Measurements from ENCODE around the gene ROBO2. TPM values are rescaled to one million over a fixed set of nuclear protein-coding genes. Genes with fewer than 3 reads are reported as not detected.

Gene ROBO2
- total RNA-seq, 2 donors from 2014 or later, result 9.8 to 9.9 TPM

DNA sequence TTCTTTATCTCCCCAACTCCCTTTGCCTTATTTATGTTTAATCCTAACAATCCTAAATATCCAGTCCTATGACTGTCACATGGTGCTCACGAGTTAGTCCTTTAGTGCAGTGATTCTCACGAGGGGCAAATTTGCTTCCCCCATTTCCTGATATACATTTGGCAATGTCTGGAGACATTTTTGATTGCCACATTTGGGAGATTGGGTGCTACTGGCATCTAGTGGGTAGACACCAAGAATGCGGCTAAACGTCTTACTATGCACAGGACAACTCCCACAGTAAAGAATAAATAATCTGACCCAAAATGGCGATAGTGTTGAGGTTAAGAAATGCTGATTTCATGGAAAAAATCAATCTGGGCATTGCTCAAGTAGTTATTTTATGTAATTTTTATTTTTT lies 466.5 kb downstream of the ROBO2 start:
- H3K27ac ChIP-seq, result no peak overlapping the region
- H3K36me3 ChIP-seq, result no peaks in the 10 kb centered on the region
- no peaks in the 10 kb centered on the region for H3K4me1 ChIP-seq (ENCODE audit: control insufficient read depth in 1 of 2, low read depth in 2 of 2)
- DNase-seq (ENCODE audit: low spot score) (no peak), ATAC-seq (ENCODE audit: insufficient number of reproducible peaks, low FRiP score, low read depth) (no peak)
- TF ChIP-seq, protein P1, sequence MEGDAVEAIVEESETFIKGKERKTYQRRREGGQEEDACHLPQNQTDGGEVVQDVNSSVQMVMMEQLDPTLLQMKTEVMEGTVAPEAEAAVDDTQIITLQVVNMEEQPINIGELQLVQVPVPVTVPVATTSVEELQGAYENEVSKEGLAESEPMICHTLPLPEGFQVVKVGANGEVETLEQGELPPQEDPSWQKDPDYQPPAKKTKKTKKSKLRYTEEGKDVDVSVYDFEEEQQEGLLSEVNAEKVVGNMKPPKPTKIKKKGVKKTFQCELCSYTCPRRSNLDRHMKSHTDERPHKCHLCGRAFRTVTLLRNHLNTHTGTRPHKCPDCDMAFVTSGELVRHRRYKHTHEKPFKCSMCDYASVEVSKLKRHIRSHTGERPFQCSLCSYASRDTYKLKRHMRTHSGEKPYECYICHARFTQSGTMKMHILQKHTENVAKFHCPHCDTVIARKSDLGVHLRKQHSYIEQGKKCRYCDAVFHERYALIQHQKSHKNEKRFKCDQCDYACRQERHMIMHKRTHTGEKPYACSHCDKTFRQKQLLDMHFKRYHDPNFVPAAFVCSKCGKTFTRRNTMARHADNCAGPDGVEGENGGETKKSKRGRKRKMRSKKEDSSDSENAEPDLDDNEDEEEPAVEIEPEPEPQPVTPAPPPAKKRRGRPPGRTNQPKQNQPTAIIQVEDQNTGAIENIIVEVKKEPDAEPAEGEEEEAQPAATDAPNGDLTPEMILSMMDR (IDR thresholded peaks at IDR 0.05), result no peak
- no peak overlapping the region for H3K4me3 ChIP-seq
- no peaks in the 10 kb centered on the region for H3K27me3 ChIP-seq (replicated peaks; ENCODE audit: insufficient read depth)
- H3K9me3 ChIP-seq, result no peaks in the 10 kb centered on the region

DNA sequence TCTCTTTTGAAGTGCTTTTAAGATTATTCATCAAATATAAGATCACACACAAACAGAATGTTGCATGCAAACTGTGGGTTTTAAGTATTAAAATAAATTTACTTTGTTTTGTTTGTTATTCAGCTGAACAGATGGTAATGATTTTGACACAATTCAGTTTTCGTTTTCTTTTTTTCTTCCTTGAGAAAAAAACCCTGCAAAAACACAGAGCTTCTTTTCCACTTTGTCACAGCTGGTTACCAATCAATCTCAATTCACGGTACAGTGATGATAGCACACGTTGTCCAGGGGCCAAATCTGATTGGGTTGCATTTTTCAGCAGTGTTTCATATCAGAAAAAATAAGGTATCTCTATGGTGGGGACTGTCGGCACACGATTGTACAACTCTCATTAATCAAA lies 473.6 kb downstream of the ROBO2 start:
- H3K4me3 ChIP-seq, result no peak overlapping the region
- TF ChIP-seq, protein P1 (IDR thresholded peaks at IDR 0.05), result no peak
- no peaks in the 10 kb centered on the region for H3K36me3 ChIP-seq

DNA sequence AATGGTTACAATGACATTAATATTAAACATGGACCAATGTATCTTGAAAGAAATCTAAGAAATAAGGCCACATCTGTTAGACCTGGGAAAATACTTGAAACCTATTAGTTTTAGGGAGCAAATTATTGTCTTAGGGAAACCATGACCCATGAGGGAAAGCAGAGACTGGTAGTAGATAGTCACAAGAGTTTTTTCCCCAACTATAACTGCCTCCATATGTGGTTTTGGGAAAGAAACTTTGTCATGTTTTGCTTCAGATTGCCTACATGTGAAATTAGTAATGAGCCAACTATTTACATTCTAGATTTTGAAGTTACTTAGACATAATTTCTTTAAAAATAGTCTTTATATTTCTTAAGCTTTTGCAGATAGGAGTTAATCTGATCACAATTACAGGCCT lies 474.9 kb downstream of the ROBO2 start:
- peaks cover 0 to 4% of the 10 kb centered on the region in 2 donors for H3K4me1 ChIP-seq (ENCODE audit: control insufficient read depth in 1 of 2, low read depth in 2 of 2)
- H3K4me3 ChIP-seq, result no peak overlapping the region
- TF ChIP-seq, protein P1 (IDR thresholded peaks at IDR 0.05), result no peak
- no peaks in the 10 kb centered on the region for H3K9me3 ChIP-seq
- H3K27me3 ChIP-seq (replicated peaks; ENCODE audit: insufficient read depth), result no peaks in the 10 kb centered on the region
- H3K36me3 ChIP-seq, result no peaks in the 10 kb centered on the region
- ATAC-seq (ENCODE audit: insufficient number of reproducible peaks, low FRiP score, low read depth), result no peak
- H3K27ac ChIP-seq, result no peak overlapping the region
- no peak for DNase-seq (ENCODE audit: low spot score)

More for the DNA sequence above, 473.6 kb downstream of the ROBO2 start:
- no peak for ATAC-seq (ENCODE audit: insufficient number of reproducible peaks, low FRiP score, low read depth)
- H3K9me3 ChIP-seq, result no peaks in the 10 kb centered on the region
- no peak for DNase-seq (ENCODE audit: low spot score)
- no peak overlapping the region for H3K27ac ChIP-seq
- peaks cover 0 to 4% of the 10 kb centered on the region in 2 donors for H3K4me1 ChIP-seq (ENCODE audit: control insufficient read depth in 1 of 2, low read depth in 2 of 2)
- H3K27me3 ChIP-seq (replicated peaks; ENCODE audit: insufficient read depth), result no peaks in the 10 kb centered on the region

DNA sequence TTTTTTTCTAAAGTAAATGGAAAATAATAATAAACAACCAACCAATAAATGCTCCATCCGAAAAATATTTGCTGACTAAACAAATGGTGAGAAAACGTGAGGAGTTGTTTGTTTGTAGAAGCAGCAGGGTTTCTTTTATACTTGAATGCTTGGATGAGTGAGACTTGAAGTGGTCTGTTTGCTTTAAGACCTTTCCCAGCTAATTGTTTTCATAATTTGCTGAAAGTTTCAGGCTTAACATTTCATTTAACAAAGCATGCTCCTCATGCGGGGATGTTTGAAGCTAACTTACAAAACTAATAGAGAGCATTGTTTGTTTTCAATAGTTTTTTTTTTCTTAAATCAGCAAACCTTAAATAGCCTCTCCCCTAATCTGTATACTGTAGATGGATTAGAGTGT lies 484.6 kb downstream of the ROBO2 start:
- no peaks in the 10 kb centered on the region for H3K9me3 ChIP-seq
- ATAC-seq (ENCODE audit: insufficient number of reproducible peaks, low FRiP score, low read depth), result no peak
- no peak for DNase-seq (ENCODE audit: low spot score)
- TF ChIP-seq, protein P1 (IDR thresholded peaks at IDR 0.05), result no peak
- H3K4me1 ChIP-seq (ENCODE audit: control insufficient read depth in 1 of 2, low read depth in 2 of 2), result no peaks in the 10 kb centered on the region
- H3K36me3 ChIP-seq, result no peaks in the 10 kb centered on the region
- H3K27ac ChIP-seq, result no peak overlapping the region
- no peak overlapping the region for H3K4me3 ChIP-seq
- H3K27me3 ChIP-seq (replicated peaks; ENCODE audit: insufficient read depth), result no peaks in the 10 kb centered on the region

DNA sequence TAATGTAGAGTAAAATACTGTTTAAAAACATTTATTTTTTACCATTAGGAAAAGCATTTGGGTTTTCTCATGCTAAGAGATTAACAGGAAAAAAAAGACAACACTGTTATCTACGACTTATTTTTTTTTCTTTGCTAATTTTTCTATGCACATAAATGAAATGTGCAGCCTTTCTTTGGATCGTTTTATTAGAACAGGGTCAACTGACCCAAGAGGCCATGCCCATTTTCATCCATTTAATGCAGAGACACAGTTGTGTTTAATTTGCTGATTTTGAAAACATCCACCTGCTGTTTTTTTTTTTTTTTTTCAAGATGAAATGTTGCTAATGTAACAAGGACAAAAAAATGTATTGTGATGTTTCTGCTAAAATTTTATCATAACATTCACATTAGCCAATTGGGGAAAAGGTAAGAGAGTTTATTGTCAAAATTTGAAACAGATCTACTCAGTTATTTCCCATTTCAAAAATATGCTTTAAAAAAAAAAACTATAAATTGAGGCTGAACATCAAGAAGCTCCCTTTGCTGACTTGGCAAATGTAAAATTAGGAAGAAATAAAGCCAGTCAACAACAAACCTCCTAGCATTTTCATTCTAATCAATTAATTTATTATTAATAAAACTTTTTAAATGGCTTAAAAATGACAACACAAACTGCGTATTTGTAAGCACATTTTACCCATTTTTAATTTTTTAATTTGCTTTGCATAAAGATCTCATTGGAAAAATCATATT lies 485.2 kb downstream of the ROBO2 start:
- ATAC-seq (ENCODE audit: insufficient number of reproducible peaks, low FRiP score, low read depth) (no peak), DNase-seq (ENCODE audit: low spot score) (no peak)
- Histone ChIP-seq H3K4me3 (no peak overlapping the region), H3K36me3 (no peaks in the 10 kb centered on the region), H3K27ac (no peak overlapping the region), H3K4me1 (ENCODE audit: control insufficient read depth in 1 of 2, low read depth in 2 of 2) (no peaks in the 10 kb centered on the region), H3K9me3 (no peaks in the 10 kb centered on the region), H3K27me3 (replicated peaks; ENCODE audit: insufficient read depth) (no peaks in the 10 kb centered on the region)
- TF ChIP-seq, protein P1 (IDR thresholded peaks at IDR 0.05), result no peak
